HCT116 (cell line): Measurements from ENCODE around the gene EPHA6. TPM values are rescaled to one million over a fixed set of nuclear protein-coding genes. Genes with fewer than 3 reads are reported as not detected.

Experiments used
- ATAC-seq: fragments of 200-7000 bp; cut with Tn5 transposase; 2 replicates; pipeline ENCODE4 v1.9.1; 2020; ENCODE audit warnings: mild to moderate bottlenecking, moderate library complexity
- BruUV-seq: library from RNA; stranded (reverse); fragments of 400-500 nt; replicated peaks from 2 replicates; lab custom pipeline; 2021; lab: Mats Ljungman, UMichigan
- CTCF ChIA-PET: fragments of 300-600 bp; sonication (Branson Sonifier 250); formaldehyde crosslinking; loops from one replicate; lab custom pipeline; 2021; ENCODE audit warnings: antibody characterized with exemption; lab: Charles Lee
- POLR2A ChIA-PET: fragments of 300-600, 350-600 bp; sonication (Branson Sonifier 250); formaldehyde crosslinking; loops from one replicate; lab custom pipeline; 2021; ENCODE audit warnings: antibody characterized with exemption; lab: Charles Lee
- RAD21 ChIA-PET, 2 experiments: fragments of 300-600 bp; sonication (Branson Sonifier 250); formaldehyde crosslinking; loops; one replicate each; lab custom pipeline; 2023; ENCODE audit warnings: low total read pairs in 2 of 2; ENCODE audit not compliant: uncharacterized antibody in 2 of 2, unreplicated experiment in 2 of 2, low non-redundant PET in 1 of 2; lab: Charles Lee
- DNase-seq: peaks from one replicate; pipeline ENCODE4 v3.0.0-alpha.2; 2010; ENCODE audit warnings: low read depth, low spot score
- H2AFZ ChIP-seq: fragments of 200-600 bp; shearing (Covaris generic), sonication (generic); 2 replicates; pipeline ENCODE4 v1.6.1; 2017; ENCODE audit warnings: low read depth, mixed run types, mixed read lengths, antibody characterized with exemption, low read length; ENCODE audit not compliant: poor library complexity, severe bottlenecking
- H3K27ac ChIP-seq: 2 replicates; pipeline ENCODE4 v1.5.1; 2012; ENCODE audit warnings: low read depth, low read length
- H3K27me3 ChIP-seq: fragments of 200-600 bp; sonication (generic); 2 replicates; pipeline ENCODE4 v1.6.1; 2016; ENCODE audit warnings: mixed run types, low read length, mixed read lengths; ENCODE audit not compliant: insufficient read depth
- H3K36me3 ChIP-seq, 2 experiments: fragments of 200-500 bp in 1 of 2; fragments of 200-600 bp in 1 of 2; sonication (Bioruptor generic) in 1 of 2; sonication (generic) in 1 of 2; 2 replicates each; pipeline versions ENCODE4 v1.5.1 to v1.6.1; 2014 to 2016; ENCODE audit warnings: low read length in 2 of 2, inconsistent platforms in 1 of 2, mixed read lengths in 1 of 2, mixed run types in 1 of 2; ENCODE audit not compliant: insufficient read depth in 2 of 2, control insufficient read depth in 1 of 2
- H3K4me1 ChIP-seq, 2 experiments: fragments of 200-600 bp in 1 of 2; sonication (generic) in 1 of 2; 2 replicates each; pipeline versions ENCODE4 v1.5.1 to v1.6.1; 2012 to 2017; ENCODE audit warnings: low read length in 2 of 2, inconsistent platforms in 1 of 2, mild to moderate bottlenecking in 1 of 2, mixed read lengths in 1 of 2, mixed run types in 1 of 2, moderate library complexity in 1 of 2; ENCODE audit not compliant: insufficient read depth in 2 of 2, control insufficient read depth in 1 of 2
- H3K4me2 ChIP-seq: fragments of 200-600 bp; sonication (generic); 2 replicates; pipeline ENCODE4 v1.6.1; 2017; ENCODE audit warnings: mixed run types, low read length, mixed read lengths
- H3K4me3 ChIP-seq, 2 experiments: fragments of 200-600 bp in 1 of 2; sonication (generic) in 1 of 2; replicated peaks in 1 of 2; 2 replicates each; pipeline ENCODE4 v1.5.1; 2011 to 2016; ENCODE audit warnings: low read length in 2 of 2, control low read depth in 1 of 2, low read depth in 1 of 2, mild to moderate bottlenecking in 1 of 2, mixed read lengths in 1 of 2, mixed run types in 1 of 2
- H3K79me2 ChIP-seq: fragments of 200-600 bp; sonication (generic); 2 replicates; pipeline ENCODE4 v1.6.1; 2017; ENCODE audit warnings: mild to moderate bottlenecking, mixed run types, low read length, moderate library complexity, mixed read lengths; ENCODE audit not compliant: insufficient read depth
- H3K9ac ChIP-seq: fragments of 200-600 bp; sonication (generic); 2 replicates; pipeline ENCODE4 v1.6.1; 2016; ENCODE audit warnings: low read length, mixed read lengths
- H3K9me2 ChIP-seq: fragments of 200-600 bp; sonication (generic), shearing (Covaris generic); 2 replicates; pipeline ENCODE4 v1.6.1; 2017; ENCODE audit warnings: mixed run types, mild to moderate bottlenecking, moderate library complexity; ENCODE audit not compliant: insufficient read depth
- H3K9me3 ChIP-seq, 2 experiments: fragments of 200-500 bp in 1 of 2; fragments of 200-600 bp in 1 of 2; sonication (Bioruptor generic) in 1 of 2; sonication (generic) in 1 of 2; 2 replicates each; pipeline ENCODE4 v1.6.1; 2014 to 2017; ENCODE audit warnings: low read length in 2 of 2, mixed read lengths in 2 of 2, inconsistent platforms in 1 of 2, low read depth in 1 of 2, mild to moderate bottlenecking in 1 of 2, mixed run types in 1 of 2, moderate library complexity in 1 of 2; ENCODE audit not compliant: control insufficient read depth in 1 of 2, insufficient read depth in 1 of 2
- H4K20me1 ChIP-seq: fragments of 200-600 bp; sonication (generic), shearing (Covaris generic); 2 replicates; pipeline ENCODE4 v1.6.1; 2017; ENCODE audit warnings: mixed run types, mild to moderate bottlenecking, moderate library complexity; ENCODE audit not compliant: insufficient read depth
- ATF3 ChIP-seq: IDR thresholded peaks from 2 replicates; pipeline ENCODE4 v1.6.1; 2012
- CEBPB ChIP-seq: IDR thresholded peaks from 2 replicates; pipeline ENCODE4 v1.6.1; 2012; ENCODE audit warnings: low read depth
- EGR1 ChIP-seq: IDR thresholded peaks from 2 replicates; pipeline ENCODE4 v1.6.1; 2012; ENCODE audit warnings: low read depth
- ELF1 ChIP-seq: IDR thresholded peaks from 2 replicates; pipeline ENCODE4 v1.6.1; 2012; ENCODE audit warnings: low read depth, borderline replicate concordance
- EZH2 ChIP-seq: fragments of 200-600 bp; sonication (generic); IDR thresholded peaks from 2 replicates; pipeline ENCODE4 v1.6.1; 2017; ENCODE audit warnings: antibody characterized with exemption, mixed run types
- EZH2phosphoT487 ChIP-seq: fragments of 200-600 bp; IDR thresholded peaks from 2 replicates; pipeline ENCODE4 v1.6.1; 2018; ENCODE audit warnings: antibody characterized with exemption, borderline replicate concordance
- FOSL1 ChIP-seq: IDR thresholded peaks from 2 replicates; pipeline ENCODE4 v1.6.1; 2012; ENCODE audit warnings: low read depth
- JUND ChIP-seq: IDR thresholded peaks from 2 replicates; pipeline ENCODE4 v1.6.1; 2012
- MAX ChIP-seq: IDR thresholded peaks from 2 replicates; pipeline ENCODE4 v1.6.1; 2012
- POLR2A ChIP-seq: IDR thresholded peaks from 2 replicates; pipeline ENCODE4 v1.7.0; 2011; ENCODE audit warnings: borderline replicate concordance; ENCODE audit not compliant: insufficient read depth, insufficient read length; ENCODE audit errors: extremely low read depth
- REST ChIP-seq: IDR thresholded peaks from 2 replicates; pipeline ENCODE4 v1.6.1; 2012; ENCODE audit warnings: low read depth
- SP1 ChIP-seq: IDR thresholded peaks from 2 replicates; pipeline ENCODE4 v1.6.1; 2012; ENCODE audit warnings: low read depth
- SRF ChIP-seq: IDR thresholded peaks from 2 replicates; pipeline ENCODE4 v1.6.1; 2012; ENCODE audit warnings: low read depth
- TCF7L2 ChIP-seq: IDR thresholded peaks from 2 replicates; pipeline ENCODE4 v1.7.0; 2011; ENCODE audit warnings: borderline replicate concordance, inconsistent platforms; ENCODE audit not compliant: insufficient read depth, insufficient read length; ENCODE audit errors: extremely low read depth
- YY1 ChIP-seq: IDR thresholded peaks from 2 replicates; pipeline ENCODE4 v1.6.1; 2011; ENCODE audit warnings: low read length, low read depth, moderate library complexity, mild to moderate bottlenecking; ENCODE audit not compliant: insufficient replicate concordance; ENCODE audit errors: extremely low read depth
- ZNF274 ChIP-seq: fragments of 200-500 bp; sonication (Bioruptor generic); IDR thresholded peaks from 2 replicates; pipeline ENCODE4 v1.6.1; 2014; ENCODE audit warnings: mild to moderate bottlenecking, low read depth, low read length, inconsistent platforms
- intact Hi-C: fragments of 100-400 bp; cut with micrococcal nuclease; formaldehyde crosslinking; loops from 2 replicates; pipeline ENCODE4 v1.10.0; 2022
- total RNA-seq: library from RNA; stranded (reverse); gene quantifications from one replicate; pipeline ENCODE4 v1.2.1, GENCODE V29; 2021; ENCODE audit not compliant: unreplicated experiment

EPHA6 gene
- total RNA-seq, 1 experiment from 2014 or later = not detected

- BruUV-seq = no TSS peak
- H3K27me3 ChIP-seq = no peaks in the 10 kb centered on the region
Measured at GRCh38 chr3:97353176-97353575, 538.8 kb downstream of the EPHA6 start.

More at GRCh38 chr3:97353176-97353575, 538.8 kb downstream of the EPHA6 start:
- H3K4me2 ChIP-seq = no peak overlapping the region
- H3K79me2 ChIP-seq = no peaks in the 10 kb centered on the region
- no peak for TF ChIP-seq EZH2phosphoT487
- TF ChIP-seq SRF = no peak
- TF ChIP-seq SP1 = no peak
- no peak for TF ChIP-seq ELF1
- TF ChIP-seq CEBPB = no peak
- TF ChIP-seq REST = no peak
- TF ChIP-seq JUND = no peak
- no peak for TF ChIP-seq POLR2A
- no peak for TF ChIP-seq ATF3
- no peak for TF ChIP-seq EGR1
- no peak for TF ChIP-seq MAX
- TF ChIP-seq EZH2 = no peak
- TF ChIP-seq TCF7L2 = no peak
- no peak for TF ChIP-seq ZNF274
- no peak for TF ChIP-seq YY1
- no peak for TF ChIP-seq FOSL1
- H3K9ac ChIP-seq = no peak overlapping the region
- no peaks in the 10 kb centered on the region for H3K9me2 ChIP-seq
- H3K36me3 ChIP-seq = no peaks in the 10 kb centered on the region
- no peak overlapping the region for H2AFZ ChIP-seq
- intact Hi-C loops = no loop called here
- no peaks in the 10 kb centered on the region for H3K4me1 ChIP-seq
- ATAC-seq = no peak
- no peaks in the 10 kb centered on the region for H4K20me1 ChIP-seq
- no peak overlapping the region for H3K27ac ChIP-seq
- CTCF ChIA-PET = no interaction called here
- no peak overlapping the region for H3K4me3 ChIP-seq
- H3K9me3 ChIP-seq = peaks cover 0 to 17% of the 10 kb centered on the region in 2 experiments; a peak in 2 of 4 replicates
- DNase-seq = no peak
- POLR2A ChIA-PET = no interaction called here
- RAD21 ChIA-PET = no interaction called here
